Measurements from ENCODE around the gene TRAPPC10. TPM values are rescaled to one million over a fixed set of nuclear protein-coding genes. Genes with fewer than 3 reads are reported as not detected.

The TRAPPC10 gene
- total RNA-seq, 4 donors from 2014 or later = 26.0 to 40.3 (median 30.9) TPM

- no peak for TF ChIP-seq CTCF (IDR thresholded peaks at IDR 0.05; ENCODE audit: low read depth)
Observed at GRCh38 chr21:44027607-44028286, 15.6 kb downstream of the TRAPPC10 start.

GRCh38 chr21:44028287-44028659, 16.2 kb downstream of the TRAPPC10 start:
- no peak for TF ChIP-seq CTCF (IDR thresholded peaks at IDR 0.05; ENCODE audit: low read depth)

GRCh38 chr21:44029460-44030087, 17.5 kb downstream of the TRAPPC10 start:
- TF ChIP-seq CTCF (IDR thresholded peaks at IDR 0.05; ENCODE audit: low read depth) = no peak

- TF ChIP-seq CTCF (IDR thresholded peaks at IDR 0.05; ENCODE audit: low read depth) = no peak
Observed at GRCh38 chr21:44035244-44035643, 23.1 kb downstream of the TRAPPC10 start.

GRCh38 chr21:44038063-44038462, 26.0 kb downstream of the TRAPPC10 start:
- no peak for TF ChIP-seq CTCF (IDR thresholded peaks at IDR 0.05; ENCODE audit: low read depth)

GRCh38 chr21:44039828-44040227, 27.7 kb downstream of the TRAPPC10 start:
- no peak for TF ChIP-seq CTCF (IDR thresholded peaks at IDR 0.05; ENCODE audit: low read depth)

GRCh38 chr21:44043613-44044012, 31.5 kb downstream of the TRAPPC10 start:
- no peak for TF ChIP-seq CTCF (IDR thresholded peaks at IDR 0.05; ENCODE audit: low read depth)

Measured in subcutaneous adipose tissue (tissue), 4 donors.